Stimulated activated CD4-positive, alpha-beta T cell treated with anti-CD3 and anti-CD28 coated beads, TNF-alpha, amount 100 ng/mL, for 4 hours (primary cell): ENCODE data around the gene KRT78.

Experiments
- DNase-seq, 3 experiments: peaks; one replicate each; pipeline ENCODE4 v3.0.0-alpha.2; 2020; ENCODE audit warnings: low read depth in 3 of 3

The KRT78 gene

GRCh38 chr12:52812073-52812400 lies 36.8 kb downstream of the KRT78 start:
- DNase-seq, result no peak

- no peak for DNase-seq
Observed at GRCh38 chr12:52811191-52812072, 37.4 kb downstream of the KRT78 start.

- no peak for DNase-seq
Observed at GRCh38 chr12:52810554-52810953, 38.2 kb downstream of the KRT78 start.

- DNase-seq, result no peak
Observed at GRCh38 chr12:52809166-52809565, 39.6 kb downstream of the KRT78 start.

- no peak for DNase-seq
Observed at GRCh38 chr12:52808573-52809160, 40.1 kb downstream of the KRT78 start.

- no peak for DNase-seq
Observed at GRCh38 chr12:52807544-52808470, 41.0 kb downstream of the KRT78 start.

- no peak for DNase-seq
Observed at GRCh38 chr12:52806821-52807543, 41.8 kb downstream of the KRT78 start.

GRCh38 chr12:52806169-52806811 lies 42.5 kb downstream of the KRT78 start:
- no peak for DNase-seq

GRCh38 chr12:52805739-52806138 lies 43.1 kb downstream of the KRT78 start:
- no peak for DNase-seq

GRCh38 chr12:52805000-52805399 lies 43.8 kb downstream of the KRT78 start:
- no peak for DNase-seq

- no peak for DNase-seq
Observed at GRCh38 chr12:52802442-52802841, 46.4 kb downstream of the KRT78 start.

GRCh38 chr12:52801773-52802172 lies 47.0 kb downstream of the KRT78 start:
- DNase-seq, result no peak

- DNase-seq, result no peak
Observed at GRCh38 chr12:52800259-52800917, 48.4 kb downstream of the KRT78 start.

- no peak for DNase-seq
Observed at GRCh38 chr12:52799505-52800211, 49.1 kb downstream of the KRT78 start.

- DNase-seq, result no peak
Observed at GRCh38 chr12:52798671-52799504, 49.9 kb downstream of the KRT78 start.

GRCh38 chr12:52798003-52798670 lies 50.7 kb downstream of the KRT78 start:
- DNase-seq, result no peak

- DNase-seq, result no peak
Observed at GRCh38 chr12:52797529-52797894, 51.3 kb downstream of the KRT78 start.

GRCh38 chr12:52796839-52797528 lies 51.8 kb downstream of the KRT78 start:
- DNase-seq, result no peak
